Muscle of arm (tissue), 12 donors: Measurements from ENCODE around the gene ANO4. TPM values are rescaled to one million over a fixed set of nuclear protein-coding genes. Genes with fewer than 3 reads are reported as not detected.

Source experiments
- DNase-seq: peaks from one replicate; pipeline ENCODE4 v3.0.0-alpha.2; 2013
- polyA plus RNA-seq, 12 donors: library from polyadenylated mRNA; unstranded; fragments of 120-200 nt; gene quantifications; one replicate each; pipeline ENCODE4 v1.2.1, GENCODE V29; 2013; ENCODE audit not compliant: insufficient read length in 12 of 12

Gene ANO4
- polyA plus RNA-seq, 12 donors = 0.60 to 2.3 (median 1.3) TPM; not detected in 2

DNA sequence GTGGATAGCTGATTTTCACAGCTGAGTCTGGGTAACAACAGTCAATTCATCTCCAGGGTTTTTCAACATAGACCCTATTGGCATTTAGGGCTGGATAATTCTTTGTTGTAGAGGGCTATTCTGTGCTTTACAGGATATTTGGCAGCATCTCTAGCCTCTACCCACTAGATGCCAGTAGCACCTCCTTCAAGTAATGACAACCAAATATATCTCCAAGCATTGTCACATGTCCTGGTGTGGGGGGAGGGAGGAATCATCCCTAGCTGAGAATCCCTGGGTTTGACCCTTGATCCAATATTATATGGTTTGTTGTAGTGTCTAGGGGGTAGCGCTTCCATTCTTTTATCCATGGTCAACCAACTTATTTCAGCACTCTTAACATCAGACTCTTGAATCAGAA, 157.2 kb downstream of the ANO4 start:
- no peak for DNase-seq

- DNase-seq = no peak
Measured at GRCh38 chr12:100953217-100953616, 158.6 kb downstream of the ANO4 start.

GRCh38 chr12:100953677-100954076, 159.1 kb downstream of the ANO4 start:
- DNase-seq = no peak

- no peak for DNase-seq
Measured at GRCh38 chr12:100954118-100954517, 159.5 kb downstream of the ANO4 start.

DNA sequence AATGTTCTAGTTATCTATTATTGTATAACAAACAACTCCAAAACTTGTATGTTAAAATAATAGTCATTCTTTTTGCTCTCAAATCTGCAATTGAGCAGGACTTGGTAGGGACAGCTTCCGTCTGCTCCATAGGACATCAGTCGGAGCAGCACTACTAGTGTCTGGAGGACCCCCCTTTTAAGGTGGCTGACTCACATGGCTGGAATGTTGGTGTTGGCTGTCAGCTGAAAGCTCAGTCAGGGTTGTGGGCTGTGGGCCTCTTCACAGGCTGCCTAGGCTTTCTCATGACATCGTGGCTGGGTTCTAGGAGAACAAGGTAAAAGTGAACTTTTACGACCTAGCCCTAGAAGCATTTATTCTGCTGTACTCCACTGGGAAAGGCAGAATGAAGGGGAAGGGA, 160.6 kb downstream of the ANO4 start:
- DNase-seq = no peak

DNA sequence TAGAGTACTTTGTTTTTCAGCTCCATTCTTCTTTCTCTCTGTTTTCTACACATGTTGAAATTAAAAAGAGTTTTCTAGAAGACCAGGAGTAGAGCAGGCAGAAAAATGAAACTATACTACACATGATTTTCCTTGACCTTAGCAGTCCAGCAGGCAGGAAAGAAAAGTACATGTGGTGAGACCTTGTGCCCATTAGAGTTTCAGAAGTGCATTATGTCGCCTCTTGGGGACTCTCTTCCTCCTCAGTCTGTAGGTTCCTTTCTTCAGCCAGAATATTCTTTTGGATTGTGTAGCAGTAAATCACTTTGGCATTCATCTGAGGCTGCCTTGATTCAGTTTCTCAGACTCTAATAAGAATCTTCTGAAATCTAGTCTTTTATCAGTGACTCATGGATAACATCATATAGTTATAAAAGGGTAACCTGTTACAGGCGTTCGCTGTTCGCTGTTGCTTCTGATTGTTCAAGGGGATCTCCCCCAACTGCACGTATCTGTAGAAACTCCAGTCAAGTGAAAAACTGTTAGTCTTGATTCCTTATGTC, 161.8 kb downstream of the ANO4 start:
- DNase-seq = no peak

DNA sequence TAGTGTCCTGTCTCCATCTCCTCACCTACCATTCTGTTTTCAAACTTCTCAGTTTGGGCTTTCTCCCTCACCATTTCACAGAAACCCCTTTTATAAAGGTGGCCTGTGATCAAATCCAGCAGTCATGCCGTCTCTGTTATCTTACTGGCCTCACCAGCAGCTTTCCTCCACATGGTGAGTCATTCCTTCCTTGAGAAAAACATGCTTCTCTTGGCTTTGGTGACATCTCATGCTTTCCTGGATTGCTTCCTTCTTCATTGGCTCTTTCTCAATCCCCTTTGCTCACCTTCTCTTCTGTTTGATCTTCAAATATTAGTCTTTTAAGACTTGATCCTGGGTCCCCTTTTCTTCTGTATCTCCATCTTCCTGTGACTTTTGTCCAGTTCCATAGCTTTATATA, 164.9 kb downstream of the ANO4 start:
- no peak for DNase-seq

GRCh38 chr12:100962086-100962712, 167.6 kb downstream of the ANO4 start:
- no peak for DNase-seq

GRCh38 chr12:100963381-100963780, 168.8 kb downstream of the ANO4 start:
- DNase-seq = no peak

GRCh38 chr12:100964028-100964427, 169.5 kb downstream of the ANO4 start:
- no peak for DNase-seq

DNA sequence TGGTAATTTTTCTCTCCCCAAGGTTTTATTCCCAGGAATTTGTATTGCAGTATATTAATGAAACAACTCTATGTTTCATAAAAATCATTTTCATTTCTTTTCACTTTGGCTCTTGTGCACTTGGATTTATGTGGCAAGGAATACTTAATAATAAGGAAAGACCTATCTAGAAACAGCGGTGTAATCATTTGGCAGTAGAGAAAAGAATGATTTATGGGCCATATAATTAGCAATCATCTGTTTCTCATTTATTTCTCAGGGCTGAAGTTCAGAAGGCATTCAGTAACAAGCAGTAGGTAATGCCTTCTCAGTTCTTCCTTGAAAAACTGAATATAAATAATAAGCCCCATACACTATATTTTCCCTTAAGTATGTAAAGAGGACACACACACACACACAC, 172.6 kb downstream of the ANO4 start:
- no peak for DNase-seq

DNA sequence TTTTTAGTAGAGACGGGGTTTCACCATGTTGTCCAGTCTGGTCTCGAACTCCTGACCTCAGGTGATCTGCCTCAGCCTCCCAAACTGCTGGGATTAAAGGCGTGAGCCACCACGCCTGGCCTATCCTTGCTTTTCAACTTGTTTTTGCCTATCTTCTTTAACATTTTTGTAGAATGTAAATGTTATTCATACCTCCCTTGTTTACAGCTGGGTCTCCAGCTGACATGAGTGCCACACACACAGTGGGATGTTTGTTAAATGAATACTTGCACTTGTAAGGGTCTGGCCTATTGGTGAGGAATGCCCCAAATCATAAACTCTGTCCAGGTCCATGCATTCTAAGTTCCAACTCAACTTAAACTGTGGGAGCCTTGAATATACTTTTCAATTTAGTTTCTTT, 176.3 kb downstream of the ANO4 start:
- DNase-seq = no peak

DNA sequence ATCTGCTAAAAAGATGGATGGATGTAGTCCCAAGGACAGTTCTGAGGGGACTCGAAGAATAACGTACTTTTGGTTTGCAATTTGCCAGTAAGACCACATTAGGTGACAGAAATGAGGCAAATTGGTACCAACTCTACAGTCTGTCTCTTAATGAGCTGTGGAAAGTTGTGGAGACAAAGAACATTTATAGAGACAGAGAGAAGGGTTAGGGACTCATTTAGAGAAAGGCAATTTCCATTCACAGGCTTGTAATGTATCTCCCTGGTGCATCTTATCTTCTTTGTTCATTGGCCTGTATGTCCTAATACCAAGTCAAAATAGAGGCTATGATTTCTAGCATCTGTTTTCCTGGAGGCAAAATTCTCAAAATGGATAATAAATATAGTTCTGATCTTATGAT, 177.5 kb downstream of the ANO4 start:
- DNase-seq = no peak

DNA sequence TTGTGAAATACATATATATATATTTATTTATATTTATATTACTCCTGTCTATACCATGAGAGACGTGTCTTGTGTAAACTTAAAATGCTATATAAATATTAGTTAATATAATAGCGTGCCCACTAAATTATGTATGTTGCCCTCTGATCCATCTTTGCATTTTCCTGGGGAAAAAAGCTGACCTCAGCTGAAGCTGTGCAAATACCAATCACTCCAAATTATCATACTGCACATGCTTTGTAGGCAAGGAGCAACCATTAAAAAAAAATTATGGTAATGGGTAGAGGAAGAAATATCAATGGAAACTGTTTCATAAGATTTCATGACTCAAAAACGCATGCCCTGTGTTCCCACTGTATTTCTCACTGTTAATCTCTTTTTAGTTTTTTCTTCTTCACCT, 179.8 kb downstream of the ANO4 start:
- no peak for DNase-seq

- DNase-seq = no peak
Measured at GRCh38 chr12:100974747-100975146, 180.2 kb downstream of the ANO4 start.

DNA sequence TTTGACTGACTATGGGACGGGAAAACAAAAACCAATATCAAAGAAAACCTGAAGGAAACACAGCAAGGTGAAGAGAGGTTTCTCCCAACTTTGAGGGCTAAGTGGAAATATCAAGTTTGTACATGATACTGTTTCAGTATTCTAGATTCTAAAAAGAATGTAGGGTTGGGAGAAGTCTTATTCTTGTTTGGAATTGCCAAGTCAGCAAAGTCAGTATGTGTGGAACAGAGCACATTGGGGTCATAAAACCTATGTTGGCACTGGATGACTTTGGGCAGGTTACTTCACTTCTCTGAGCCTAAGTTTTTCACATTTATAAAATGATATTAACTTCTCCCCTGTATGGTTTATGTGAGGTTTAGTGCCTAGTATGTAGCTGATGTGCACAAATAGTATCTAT, 182.2 kb downstream of the ANO4 start:
- no peak for DNase-seq

- no peak for DNase-seq
Measured at GRCh38 chr12:100980856-100981255, 186.3 kb downstream of the ANO4 start.

DNA sequence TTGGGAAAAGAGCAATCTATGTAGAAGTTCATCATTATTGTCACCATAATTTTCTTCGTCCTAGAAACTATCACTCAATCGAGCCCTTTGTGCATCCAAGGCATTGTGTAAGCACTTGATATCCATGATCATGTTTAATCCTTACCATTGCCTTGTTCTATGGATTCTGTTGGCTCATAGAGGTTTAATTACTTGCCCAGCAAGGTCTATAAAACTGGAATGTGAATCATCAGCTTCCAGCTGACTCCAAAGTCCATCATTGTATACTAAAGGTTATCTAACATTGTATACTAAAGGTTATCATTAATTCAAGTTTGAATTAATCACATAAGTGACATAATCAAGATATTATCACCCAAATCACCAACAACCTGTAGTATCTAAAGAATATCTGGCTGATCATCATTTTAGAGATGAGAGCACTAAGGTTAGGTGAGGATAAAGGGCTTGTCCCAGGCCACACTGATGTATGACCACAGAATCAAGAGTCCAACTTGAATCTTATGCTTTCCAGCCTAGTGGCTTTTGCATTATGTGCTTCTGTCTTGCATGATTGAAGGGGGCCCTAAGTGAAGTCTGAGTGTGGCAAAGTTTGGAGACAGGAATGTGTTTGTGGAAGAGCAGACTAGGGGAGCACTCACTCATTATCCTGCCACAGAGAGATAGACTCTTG, 188.1 kb downstream of the ANO4 start:
- DNase-seq = no peak

GRCh38 chr12:100984796-100985195, 190.2 kb downstream of the ANO4 start:
- no peak for DNase-seq

- DNase-seq = peak; percentile 22
Measured at GRCh38 chr12:100986595-100987547, 192.3 kb downstream of the ANO4 start.

DNA sequence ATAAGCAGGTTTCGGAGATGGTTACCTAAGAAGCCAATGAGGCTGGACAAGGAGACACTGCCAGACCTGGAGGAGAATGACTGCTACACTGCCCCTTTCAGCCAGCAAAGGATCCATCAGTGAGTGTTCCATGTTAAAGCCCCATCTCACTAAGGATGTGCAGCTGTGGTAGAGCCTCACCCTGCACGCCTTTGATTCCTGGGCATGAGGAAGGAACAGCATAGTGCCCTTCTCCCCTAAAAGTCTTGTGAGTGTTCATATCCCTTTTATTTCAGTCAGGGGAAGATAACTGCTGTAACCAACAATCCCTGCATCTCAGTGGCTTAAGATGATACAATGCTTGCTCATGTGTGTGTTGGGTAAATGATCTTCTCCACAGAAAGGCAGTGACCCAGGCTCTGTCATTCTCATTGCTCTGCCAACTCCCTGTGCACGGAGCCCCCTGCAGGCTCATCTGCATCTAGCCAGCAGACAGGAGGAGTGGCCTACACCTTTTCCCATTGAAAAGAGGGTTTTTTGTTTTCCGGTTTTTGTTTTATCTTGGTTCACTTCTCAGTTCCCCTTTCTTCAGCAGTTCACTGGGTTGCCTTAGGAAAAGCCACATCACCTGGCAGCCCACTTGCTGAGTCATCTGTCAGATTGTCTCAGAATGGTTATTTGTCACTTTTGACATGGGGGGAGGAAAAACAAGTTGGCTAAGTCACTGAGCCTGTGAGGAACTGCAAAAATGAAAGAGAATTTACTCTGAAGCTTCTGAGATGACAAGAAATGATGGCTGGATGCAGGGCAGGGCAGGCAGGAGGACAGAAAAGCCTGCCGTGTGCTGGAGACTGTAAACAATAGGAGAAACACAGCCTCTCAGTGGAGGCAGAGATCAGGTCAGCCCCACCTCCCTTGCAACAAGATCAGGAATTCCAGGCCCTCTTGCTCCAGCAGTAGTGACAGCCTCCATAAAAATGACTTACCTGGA, 193.3 kb downstream of the ANO4 start:
- no peak for DNase-seq
